GM20000 (cell line): ENCODE results near the gene CDC34.

Source experiments
- DNase-seq: peaks from one replicate; pipeline ENCODE4 v3.0.0; 2012; ENCODE audit warnings: low spot score
- CTCF ChIP-seq: IDR thresholded peaks from 2 replicates; pipeline ENCODE4 v1.5.1; 2012; ENCODE audit warnings: mild to moderate bottlenecking, control low read depth; ENCODE audit errors: extremely low read depth, missing control alignments

The CDC34 gene

DNA sequence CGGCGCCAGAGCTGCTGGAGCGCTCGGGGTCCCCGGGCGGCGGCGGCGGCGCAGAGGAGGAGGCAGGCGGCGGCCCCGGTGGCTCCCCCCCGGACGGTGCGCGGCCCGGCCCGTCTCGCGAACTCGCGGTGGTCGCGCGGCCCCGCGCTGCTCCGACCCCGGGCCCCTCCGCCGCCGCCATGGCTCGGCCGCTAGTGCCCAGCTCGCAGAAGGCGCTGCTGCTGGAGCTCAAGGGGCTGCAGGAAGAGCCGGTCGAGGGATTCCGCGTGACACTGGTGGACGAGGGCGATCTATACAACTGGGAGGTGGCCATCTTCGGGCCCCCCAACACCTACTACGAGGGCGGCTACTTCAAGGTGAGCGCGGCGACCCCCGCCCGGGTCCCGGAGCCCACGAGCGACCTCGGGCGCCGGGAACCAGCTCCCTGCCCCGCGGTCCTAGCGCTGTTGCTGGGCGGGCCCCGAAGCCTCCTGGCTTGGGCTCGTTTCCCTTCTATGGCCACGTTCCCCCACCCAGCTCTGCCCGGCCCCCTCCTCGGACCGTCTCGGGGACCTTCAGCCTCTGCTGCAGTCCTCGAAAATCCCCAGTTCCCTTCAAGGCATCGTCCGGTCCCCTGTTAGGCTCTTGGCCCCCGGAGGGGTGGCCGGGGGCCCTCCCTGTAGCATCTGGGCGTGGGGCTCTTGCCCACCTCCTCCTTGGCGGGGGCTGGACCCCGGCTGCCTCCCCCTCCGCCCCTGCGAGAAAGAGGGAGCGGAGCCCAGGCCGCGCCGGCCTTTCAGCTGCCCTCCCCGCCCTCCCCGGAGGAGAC is at the start of gene CDC34:
CDC34 (plus strand) TSS at position 8 of the 808 bp plus-strand sequence; CDS start at position 180, 172 bp downstream.
- no peak for TF ChIP-seq CTCF
- peak; percentile 69 for DNase-seq

DNA sequence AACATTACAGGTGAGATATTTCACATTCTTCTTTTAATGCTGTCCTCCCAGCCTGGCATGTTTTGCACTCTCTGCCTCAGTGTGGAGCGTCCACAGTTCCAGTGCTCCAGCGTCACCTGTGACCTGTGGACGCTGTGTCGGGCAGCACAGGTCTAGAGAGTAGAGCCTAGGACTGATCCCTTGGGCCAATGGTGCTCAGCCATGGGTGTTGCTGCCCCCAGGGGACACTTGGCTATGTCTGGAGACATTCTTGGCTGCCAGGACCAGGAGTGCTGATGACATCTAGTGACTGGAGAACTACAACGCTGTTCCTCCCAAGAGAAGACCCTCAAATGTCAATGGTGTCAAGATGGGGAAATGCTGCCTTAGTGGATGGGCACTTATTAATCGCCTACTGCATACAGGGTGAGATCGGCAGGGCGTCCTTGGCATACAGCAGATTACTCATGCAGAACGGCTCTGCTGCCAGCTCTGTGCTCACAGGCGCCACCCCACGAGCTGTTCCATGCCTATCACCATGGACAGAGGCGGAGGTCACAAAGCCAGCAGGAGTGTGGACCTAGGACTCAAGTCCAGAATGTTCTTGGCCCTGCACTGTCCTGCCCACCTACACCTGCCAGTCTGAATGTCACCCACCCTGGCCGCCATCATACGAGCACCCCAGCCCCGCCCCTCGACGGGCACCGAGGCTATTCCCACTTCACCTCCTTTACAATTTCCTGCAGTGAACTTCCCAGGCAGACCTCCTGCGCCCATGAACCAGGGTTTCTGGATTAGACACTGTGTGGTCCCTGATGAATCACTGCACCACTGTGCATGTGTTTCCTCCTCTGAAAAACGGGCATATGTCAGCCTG is 49.1 kb upstream of the CDC34 start:
- no peak for TF ChIP-seq CTCF
- no peak for DNase-seq

GRCh38 chr19:483332-484072 is 48.1 kb upstream of the CDC34 start:
- TF ChIP-seq CTCF, result no peak
- no peak for DNase-seq

GRCh38 chr19:484494-484893 is 47.1 kb upstream of the CDC34 start:
- no peak for TF ChIP-seq CTCF
- no peak for DNase-seq

- TF ChIP-seq CTCF, result no peak
- no peak for DNase-seq
Measured at GRCh38 chr19:485077-485476, 46.5 kb upstream of the CDC34 start.

GRCh38 chr19:485583-486236 is 45.9 kb upstream of the CDC34 start:
- DNase-seq, result no peak
- TF ChIP-seq CTCF, result no peak
